Neural progenitor cell (in vitro differentiated cells): ENCODE results near the gene TMEM30B.
"Not testable (repeated sequence)": the region's sequence is repeated elsewhere in the genome, so short reads cannot be mapped to it uniquely, and the experiment has no call there.

Experiments
- EZH2 ChIP-seq: fragments of 200-600 bp; sonication (generic); IDR thresholded peaks from 2 replicates; pipeline ENCODE4 v1.6.1; 2017; ENCODE audit warnings: antibody characterized with exemption, mild to moderate bottlenecking, moderate library complexity
- TF ChIP-seq, protein P1 (sequence below): fragments of 200-600 bp; sonication (generic); IDR thresholded peaks from 2 replicates; pipeline ENCODE4 v1.5.1; 2017; ENCODE audit warnings: antibody characterized with exemption, mild to moderate bottlenecking

DNA sequence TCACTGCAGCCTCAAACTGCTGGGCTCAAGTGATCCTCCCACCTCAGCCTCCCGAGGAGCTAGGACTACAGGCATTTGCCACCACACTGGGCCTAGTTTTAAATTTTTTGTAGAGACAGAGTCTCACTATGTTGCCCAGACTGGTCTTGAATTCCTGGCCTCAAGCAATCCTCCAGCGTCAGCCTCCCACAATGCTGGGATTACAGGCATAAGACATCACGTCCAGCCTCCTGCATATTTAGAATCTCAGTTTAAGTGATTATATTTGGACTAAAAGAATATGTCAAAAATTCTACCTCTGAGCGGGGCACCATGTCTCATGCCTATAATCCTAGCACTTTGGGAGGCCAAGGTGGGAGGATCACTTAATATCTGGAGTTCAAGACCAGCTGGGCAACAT lies 27.6 kb upstream of the TMEM30B start:
- TF ChIP-seq, protein P1, sequence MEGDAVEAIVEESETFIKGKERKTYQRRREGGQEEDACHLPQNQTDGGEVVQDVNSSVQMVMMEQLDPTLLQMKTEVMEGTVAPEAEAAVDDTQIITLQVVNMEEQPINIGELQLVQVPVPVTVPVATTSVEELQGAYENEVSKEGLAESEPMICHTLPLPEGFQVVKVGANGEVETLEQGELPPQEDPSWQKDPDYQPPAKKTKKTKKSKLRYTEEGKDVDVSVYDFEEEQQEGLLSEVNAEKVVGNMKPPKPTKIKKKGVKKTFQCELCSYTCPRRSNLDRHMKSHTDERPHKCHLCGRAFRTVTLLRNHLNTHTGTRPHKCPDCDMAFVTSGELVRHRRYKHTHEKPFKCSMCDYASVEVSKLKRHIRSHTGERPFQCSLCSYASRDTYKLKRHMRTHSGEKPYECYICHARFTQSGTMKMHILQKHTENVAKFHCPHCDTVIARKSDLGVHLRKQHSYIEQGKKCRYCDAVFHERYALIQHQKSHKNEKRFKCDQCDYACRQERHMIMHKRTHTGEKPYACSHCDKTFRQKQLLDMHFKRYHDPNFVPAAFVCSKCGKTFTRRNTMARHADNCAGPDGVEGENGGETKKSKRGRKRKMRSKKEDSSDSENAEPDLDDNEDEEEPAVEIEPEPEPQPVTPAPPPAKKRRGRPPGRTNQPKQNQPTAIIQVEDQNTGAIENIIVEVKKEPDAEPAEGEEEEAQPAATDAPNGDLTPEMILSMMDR = not testable (repeated sequence)
- TF ChIP-seq EZH2 = not testable (repeated sequence)
